Measurements from ENCODE around the gene RAPGEF1.
A peak's percentile ranks its signal among the peaks of the same experiment; 100 is the strongest.
"Not testable (repeated sequence)": the region's sequence is repeated elsewhere in the genome, so short reads cannot be mapped to it uniquely, and the experiment has no call there.

RAPGEF1 gene

GRCh38 chr9:131690941-131691573 lies 48.8 kb downstream of the RAPGEF1 start:
- no peak for DNase-seq (ENCODE audit: low read depth, low spot score)
- no peak overlapping the region for H3K9ac ChIP-seq (ENCODE audit: insufficient read length)

DNA sequence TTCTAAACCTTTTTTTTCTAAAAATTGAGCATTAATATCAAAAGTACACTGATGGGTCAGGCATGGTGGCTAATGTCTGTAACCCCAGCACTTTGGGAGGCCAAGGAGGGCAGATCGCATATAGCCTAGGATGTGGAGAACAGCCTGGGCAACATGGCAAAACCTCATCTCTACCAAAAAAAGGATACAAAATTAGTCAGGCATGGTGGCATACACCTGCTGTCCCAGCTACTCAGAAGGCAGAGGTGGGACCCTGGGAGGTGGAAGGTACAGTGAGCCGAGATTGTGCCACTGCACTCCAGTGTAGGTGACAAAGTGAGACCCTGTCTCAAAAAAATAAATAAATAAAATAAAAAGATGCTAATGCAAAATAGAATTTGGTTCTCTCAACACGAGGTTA lies 49.4 kb downstream of the RAPGEF1 start:
- no peak overlapping the region for H3K9ac ChIP-seq (ENCODE audit: insufficient read length)
- DNase-seq (ENCODE audit: low read depth, low spot score): no peak
- TF ChIP-seq FOXP2 (optimal IDR thresholded peaks at IDR 0.05; ENCODE audit: control extremely low read depth, extremely low read length, insufficient read depth) (no peak), POLR2AphosphoS5 (IDR thresholded peaks at IDR 0.05; ENCODE audit: borderline replicate concordance, low read depth, low read length) (no peak), EZH2 (IDR thresholded peaks at IDR 0.05) (no peak)
- no peaks in the 10 kb centered on the region for H3K36me3 ChIP-seq (ENCODE audit: insufficient read depth, low read length)
- no peak overlapping the region for H3K27ac ChIP-seq
- no peak overlapping the region for H3K4me3 ChIP-seq
- H3K9me3 ChIP-seq (ENCODE audit: low read depth, low read length): no peaks in the 10 kb centered on the region

More at GRCh38 chr9:131690941-131691573, 48.8 kb downstream of the RAPGEF1 start:
- Histone ChIP-seq H3K27ac (no peak overlapping the region), H3K36me3 (ENCODE audit: insufficient read depth, low read length) (no peaks in the 10 kb centered on the region), H3K9me3 (ENCODE audit: low read depth, low read length) (no peaks in the 10 kb centered on the region), H3K4me3 (no peak overlapping the region)
- TF ChIP-seq POLR2AphosphoS5 (IDR thresholded peaks at IDR 0.05; ENCODE audit: borderline replicate concordance, low read depth, low read length) (no peak), FOXP2 (optimal IDR thresholded peaks at IDR 0.05; ENCODE audit: control extremely low read depth, extremely low read length, insufficient read depth) (no peak), EZH2 (IDR thresholded peaks at IDR 0.05) (no peak)

GRCh38 chr9:131688377-131688776 lies 51.5 kb downstream of the RAPGEF1 start:
- TF ChIP-seq FOXP2 (optimal IDR thresholded peaks at IDR 0.05; ENCODE audit: control extremely low read depth, extremely low read length, insufficient read depth): no peak
- no peak for TF ChIP-seq POLR2AphosphoS5 (IDR thresholded peaks at IDR 0.05; ENCODE audit: borderline replicate concordance, low read depth, low read length)
- TF ChIP-seq EZH2 (IDR thresholded peaks at IDR 0.05): no peak
- Histone ChIP-seq H3K9me3 (ENCODE audit: low read depth, low read length) (no peaks in the 10 kb centered on the region), H3K4me3 (no peak overlapping the region), H3K36me3 (ENCODE audit: insufficient read depth, low read length) (no peaks in the 10 kb centered on the region), H3K27ac (no peak overlapping the region), H3K9ac (ENCODE audit: insufficient read length) (no peak overlapping the region)
- DNase-seq (ENCODE audit: low read depth, low spot score): no peak

DNA sequence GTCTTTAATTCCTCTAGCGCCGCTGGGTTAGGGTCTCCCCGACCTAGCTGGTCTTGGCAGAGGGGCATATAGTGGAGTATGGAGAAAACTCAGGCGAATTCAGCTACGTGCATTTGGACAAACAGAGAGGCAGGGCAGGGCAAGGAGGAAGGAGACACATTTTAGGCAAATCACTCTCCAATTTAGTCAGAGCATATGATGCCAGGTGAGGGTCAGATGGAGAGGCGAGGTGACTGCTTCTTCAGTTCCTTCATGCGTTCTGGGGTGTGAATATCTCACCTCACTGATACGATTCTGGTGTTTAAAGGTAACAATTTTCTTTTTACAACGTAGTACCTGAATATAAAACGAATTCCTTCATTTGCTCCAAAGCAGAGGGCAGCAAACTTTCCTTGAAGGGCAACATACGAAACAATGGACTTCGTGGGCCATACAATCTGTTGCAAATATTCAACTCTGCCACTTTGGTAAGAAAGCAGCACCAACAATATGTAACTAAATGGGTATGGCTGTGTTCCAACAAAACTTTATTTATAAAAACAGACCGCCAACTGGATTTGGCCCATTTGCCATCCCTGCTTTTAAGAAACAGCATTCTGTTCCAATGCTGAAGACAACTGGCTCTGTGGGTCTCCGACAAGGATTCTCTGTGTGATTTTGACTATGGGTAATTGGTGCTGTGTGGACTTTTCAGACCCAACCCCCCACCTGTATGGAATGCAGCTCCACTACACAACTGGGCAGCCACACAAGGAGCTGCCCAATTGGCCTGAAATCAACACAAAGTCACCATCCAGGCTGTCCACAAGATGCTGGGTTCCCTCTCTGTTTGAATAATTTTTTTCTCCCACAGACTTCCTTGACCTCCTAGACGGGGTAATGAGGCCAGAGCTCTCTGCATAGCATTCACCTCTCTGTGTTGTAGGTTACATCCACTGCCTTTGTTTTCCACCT lies 53.8 kb downstream of the RAPGEF1 start:
- no peak for DNase-seq (ENCODE audit: low read depth, low spot score)
- TF ChIP-seq FOXP2 (optimal IDR thresholded peaks at IDR 0.05; ENCODE audit: control extremely low read depth, extremely low read length, insufficient read depth) (no peak), POLR2AphosphoS5 (IDR thresholded peaks at IDR 0.05; ENCODE audit: borderline replicate concordance, low read depth, low read length) (no peak), EZH2 (IDR thresholded peaks at IDR 0.05) (no peak)
- H3K27ac ChIP-seq: no peak overlapping the region
- H3K9me3 ChIP-seq (ENCODE audit: low read depth, low read length): no peaks in the 10 kb centered on the region
- no peaks in the 10 kb centered on the region for H3K36me3 ChIP-seq (ENCODE audit: insufficient read depth, low read length)
- H3K4me3 ChIP-seq: no peak overlapping the region
- no peak overlapping the region for H3K9ac ChIP-seq (ENCODE audit: insufficient read length)

GRCh38 chr9:131683094-131683493 lies 56.8 kb downstream of the RAPGEF1 start:
- H3K9ac ChIP-seq (ENCODE audit: insufficient read length); H3K4me3 ChIP-seq; H3K27ac ChIP-seq; DNase-seq (ENCODE audit: low read depth, low spot score); H3K36me3 ChIP-seq (ENCODE audit: insufficient read depth, low read length); H3K9me3 ChIP-seq (ENCODE audit: low read depth, low read length): not testable (repeated sequence)

GRCh38 chr9:131682261-131682660 lies 57.6 kb downstream of the RAPGEF1 start:
- no peak for TF ChIP-seq POLR2AphosphoS5 (IDR thresholded peaks at IDR 0.05; ENCODE audit: borderline replicate concordance, low read depth, low read length)
- TF ChIP-seq EZH2 (IDR thresholded peaks at IDR 0.05): no peak
- Histone ChIP-seq H3K27ac (peak overlapping the region; percentile 86), H3K4me3 (peak overlapping the region; percentile 70), H3K9ac (ENCODE audit: insufficient read length) (peak overlapping the region; percentile 41), H3K9me3 (ENCODE audit: low read depth, low read length) (no peaks in the 10 kb centered on the region), H3K36me3 (ENCODE audit: insufficient read depth, low read length) (no peaks in the 10 kb centered on the region)
- DNase-seq (ENCODE audit: low read depth, low spot score): no peak

GRCh38 chr9:131681826-131682225 lies 58.0 kb downstream of the RAPGEF1 start:
- H3K36me3 ChIP-seq (ENCODE audit: insufficient read depth, low read length); H3K9me3 ChIP-seq (ENCODE audit: low read depth, low read length): not testable (repeated sequence)
- peak; percentile 72 for DNase-seq (ENCODE audit: low read depth, low spot score)
- peak overlapping the region; percentile 70 for H3K4me3 ChIP-seq
- peak overlapping the region; percentile 41 for H3K9ac ChIP-seq (ENCODE audit: insufficient read length)
- H3K27ac ChIP-seq: peak overlapping the region; percentile 86

DNA sequence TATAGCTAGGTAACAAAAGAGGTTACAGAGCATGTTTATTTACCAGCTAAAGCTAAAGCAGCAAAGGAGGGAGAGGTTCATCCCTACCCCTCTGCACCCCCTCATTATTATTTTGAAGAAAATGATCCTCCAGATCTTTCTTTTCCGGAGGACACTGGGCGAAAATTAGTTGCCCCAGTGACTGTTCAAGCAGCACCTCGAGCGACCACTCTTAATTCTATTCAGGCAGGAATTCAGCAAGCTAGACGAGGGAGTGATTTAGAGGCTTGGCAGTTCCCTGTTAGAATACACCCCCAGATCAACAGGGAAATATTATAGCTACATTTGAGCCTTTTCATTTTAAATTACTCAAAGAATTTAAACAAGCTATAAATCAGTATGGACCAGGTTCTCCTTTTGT lies 58.8 kb downstream of the RAPGEF1 start:
- H3K9me3 ChIP-seq (ENCODE audit: low read depth, low read length); H3K9ac ChIP-seq (ENCODE audit: insufficient read length); DNase-seq (ENCODE audit: low read depth, low spot score); H3K27ac ChIP-seq; H3K36me3 ChIP-seq (ENCODE audit: insufficient read depth, low read length); H3K4me3 ChIP-seq: not testable (repeated sequence)

All from SK-N-MC (cell line).